Heart right ventricle (tissue), 16 donors: Measurements from ENCODE around the gene SPNS3. TPM values are rescaled to one million over a fixed set of nuclear protein-coding genes. Genes with fewer than 3 reads are reported as not detected.

Experiments used
- ATAC-seq, 8 donors: fragments of 200-7000 bp; cut with Tn5 transposase; one replicate each; pipeline ENCODE4 v1.9.1; 2020; ENCODE audit warnings: mild to moderate bottlenecking in 8 of 8, moderate library complexity in 8 of 8, moderate number of reproducible peaks in 1 of 8
- DNase-seq, 2 donors: peaks; one replicate each; pipeline ENCODE4 v3.0.0-alpha.2; 2020
- H3K27ac ChIP-seq, 10 donors: fragments of 200-600 bp; sonication (generic) in 2 of 10; one replicate each; pipeline versions ENCODE4 v1.5.0 to v1.8.0; 2020 to 2022; ENCODE audit warnings: mild to moderate bottlenecking in 3 of 10
- H3K27me3 ChIP-seq, 7 donors: fragments of 200-600 bp; one replicate each; pipeline ENCODE4 v1.8.0; 2021 to 2022; ENCODE audit warnings: mild to moderate bottlenecking in 2 of 7
- H3K36me3 ChIP-seq, 9 donors: fragments of 200-600 bp; sonication (generic) in 1 of 9; one replicate each; pipeline versions ENCODE4 v1.5.0 to v1.8.0; 2020 to 2022; ENCODE audit warnings: mild to moderate bottlenecking in 2 of 9
- H3K4me1 ChIP-seq, 9 donors: fragments of 200-600 bp; sonication (generic) in 1 of 9; one replicate each; pipeline versions ENCODE4 v1.5.0 to v1.8.0; 2020 to 2022; ENCODE audit warnings: mild to moderate bottlenecking in 4 of 9
- H3K4me3 ChIP-seq, 10 donors: fragments of 200-600 bp; sonication (generic) in 2 of 10; one replicate each; pipeline versions ENCODE4 v1.5.0 to v1.8.0; 2020 to 2022; ENCODE audit warnings: mild to moderate bottlenecking in 7 of 10, moderate library complexity in 2 of 10
- H3K9me3 ChIP-seq, 11 donors: fragments of 200-600 bp in 10 of 11; sonication (generic) in 2 of 11; one replicate each; pipeline versions ENCODE4 v1.5.0 to v1.8.0; 2013 to 2022; ENCODE audit warnings: mild to moderate bottlenecking in 2 of 11, control low read depth in 1 of 11, moderate library complexity in 1 of 11
- CTCF ChIP-seq, 9 donors: fragments of 200-600 bp; sonication (generic) in 2 of 9; IDR thresholded peaks; one replicate each; pipeline versions ENCODE4 v1.5.0 to v1.8.0; 2021 to 2022; ENCODE audit warnings: antibody characterized with exemption in 9 of 9, mild to moderate bottlenecking in 5 of 9, moderate library complexity in 1 of 9
- WGBS, 2 donors: extraction: QIAGEN DNeasy Blood & Tissue Kit; methylation state at CpG; one replicate each; pipeline ENCODE4 v1.1.7; 2013; ENCODE audit warnings: inconsistent platforms in 1 of 2; 5-methylcytosine and 5-hydroxymethylcytosine counted together
- intact Hi-C, 10 donors: fragments of 100-400 bp; cut with DNase I; formaldehyde crosslinking; loops; one replicate each; pipeline versions ENCODE4 v1.11.1 to v1.14.2; 2022
- polyA plus RNA-seq, 2 donors: library from polyadenylated mRNA; stranded (reverse); fragments of 200-250 nt; gene quantifications; one replicate each; pipeline ENCODE4 v1.2.3, GENCODE V29; 2013
- total RNA-seq, 10 donors: library from RNA; stranded (reverse); fragmentation: NEBNext Ultra II Directional in 3 of 10; extraction: Animal tissue kit (Norgen Biotek cat#: 25700) in 3 of 10; gene quantifications; one replicate each; pipeline versions ENCODE4 v1.2.1 to v1.2.4, GENCODE V29; 2021 to 2023
- donor health status: Arrhythmogenic right ventricular cardiomyopathy.
- donor health status: ischemic (EF 13 %, LVEDD 7.1; RV severe dilation, severe dysfunction).
- donor health status: healthy with polysubstance abuse.
- donor health status: DM: no; HTN: yes; CAD: no.
- donor health status: DM: no; HTN: no; CAD: no.
- donor health status: ischemic (EF 25% LVEDD 6.9; RV normal size, moderate dysfunction).
- donor health status: ischemic (EF 25% LVEDD 5.7; RV mildly dilated, moderate dysfunction).
- donor health status: healthy.
- donor health status: DM: yes; HTN: yes; CAD: no.
- donor health status: Ischemic cardiomyopathy.
- donor health status: ischemic (EF 35%, LVEDD 5.7; RV mildly dilated, moderate dysfunction).
- donor health status: nonischemic (EF 11% LVEDD 7.7; RV severe dilation, severe dysfunction).
- donor health status: DM: yes; HTN: yes; CAD: no.
- donor health status: PGD.
- donor health status: ischemic (EF 29% LVEDD 5.4; RV normal size, mild dysfunction).
- donor health status: nonischemic (EF 23%, LVEDD 6.1; RV moderate dilation, normal function).

The SPNS3 gene
- total and polyA plus RNA-seq, 12 donors: 0.13 to 4.2 (median 0.89) TPM; not detected in 1

DNA sequence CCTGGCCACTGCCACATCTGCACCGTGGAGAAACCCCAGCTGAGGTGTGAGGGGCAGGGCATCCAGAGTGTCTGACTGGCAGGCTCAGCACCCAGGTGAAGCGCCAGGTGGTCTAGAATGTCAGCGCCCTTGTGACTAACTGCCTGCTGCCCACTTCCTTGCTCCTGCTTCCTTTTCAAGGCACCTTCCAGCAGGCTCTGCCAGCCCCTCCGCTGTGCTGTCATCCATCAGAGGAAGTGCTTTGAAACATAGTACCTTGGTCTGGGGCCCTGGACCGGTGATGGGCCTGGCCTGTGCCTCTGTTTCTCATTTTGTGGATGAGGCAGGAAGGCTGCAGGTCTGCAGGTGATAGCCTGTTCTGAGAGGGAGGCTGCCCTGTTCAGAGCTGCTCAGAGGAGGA lies 70.4 kb downstream of the SPNS3 start:
- intact Hi-C loops: no loop called here
- Histone ChIP-seq H3K27ac (peak overlapping the region in 8 of 10 donors; percentile 43 to 87 (median 60)), H3K27me3 (peaks cover 0 to 28% (median 0%) of the 10 kb centered on the region in 7 donors), H3K9me3 (no peaks in the 10 kb centered on the region), H3K36me3 (no peaks in the 10 kb centered on the region), H3K4me1 (peaks cover 16 to 99% (median 77%) of the 10 kb centered on the region in 9 donors), H3K4me3 (no peak overlapping the region)
- DNase-seq (no peak), ATAC-seq (no peak)
- TF ChIP-seq CTCF (IDR thresholded peaks at IDR 0.05): no peak
- WGBS, 2 donors: 72 to 73% methylated on average over 5 of the region's 5 CpGs

GRCh38 chr17:4505187-4505586 lies 71.4 kb downstream of the SPNS3 start:
- H3K27me3 ChIP-seq: peaks cover 0 to 18% (median 0%) of the 10 kb centered on the region in 7 donors
- TF ChIP-seq CTCF (IDR thresholded peaks at IDR 0.05): no peak
- no peaks in the 10 kb centered on the region for H3K9me3 ChIP-seq
- WGBS, 2 donors: 76 to 88% methylated on average over 5 of the region's 5 CpGs
- H3K4me3 ChIP-seq: no peak overlapping the region
- DNase-seq: no peak
- H3K4me1 ChIP-seq: peaks cover 22 to 99% (median 77%) of the 10 kb centered on the region in 9 donors
- ATAC-seq: peak in 4 of 8 donors; percentile 11 to 30 (median 26)
- no peaks in the 10 kb centered on the region for H3K36me3 ChIP-seq
- H3K27ac ChIP-seq: peak overlapping the region in 9 of 10 donors; percentile 34 to 87 (median 55)
- intact Hi-C loops: loop anchor here in 1 of 10 donors (5.0 kb wide), 1 partner anchor 37 kb away; no protein-coding TSS in a partner anchor

- Histone ChIP-seq H3K36me3 (no peaks in the 10 kb centered on the region), H3K4me3 (no peak overlapping the region), H3K27ac (peak overlapping the region in 7 of 10 donors; percentile 43 to 87 (median 57)), H3K4me1 (peaks cover 24 to 99% (median 77%) of the 10 kb centered on the region in 9 donors), H3K9me3 (no peaks in the 10 kb centered on the region), H3K27me3 (peaks cover 0 to 7% (median 0%) of the 10 kb centered on the region in 7 donors)
- no peak for DNase-seq
- 60 to 61% methylated on average over 12 to 13 of the region's 13 CpGs for WGBS, 2 donors
- intact Hi-C loops: loop anchor here in 1 of 10 donors (5.0 kb wide), 1 partner anchor 36 kb away; no protein-coding TSS in a partner anchor
- no peak for ATAC-seq
- no peak for TF ChIP-seq CTCF (IDR thresholded peaks at IDR 0.05)
Measured at GRCh38 chr17:4506175-4506813, 72.6 kb downstream of the SPNS3 start.

GRCh38 chr17:4506892-4507291 lies 73.2 kb downstream of the SPNS3 start:
- no peaks in the 10 kb centered on the region for H3K36me3 ChIP-seq
- 70 to 73% methylated on average over 8 of the region's 8 CpGs for WGBS, 2 donors
- no peaks in the 10 kb centered on the region for H3K9me3 ChIP-seq
- H3K4me3 ChIP-seq: no peak overlapping the region
- DNase-seq (peak; percentile 41 to 67), ATAC-seq (peak in 3 of 8 donors; percentile 51 to 66 (median 57))
- peaks cover 0 to 1% (median 0%) of the 10 kb centered on the region in 7 donors for H3K27me3 ChIP-seq
- peaks cover 24 to 100% (median 77%) of the 10 kb centered on the region in 9 donors for H3K4me1 ChIP-seq
- intact Hi-C loops: loop anchor here in 1 of 10 donors (5.0 kb wide), 1 partner anchor 35 kb away; no protein-coding TSS in a partner anchor
- H3K27ac ChIP-seq: peak overlapping the region in 5 of 10 donors; percentile 55 to 87 (median 65)
- no peak for TF ChIP-seq CTCF (IDR thresholded peaks at IDR 0.05)
